ENCODE measurements around the gene ILRUN. TPM values are rescaled to one million over a fixed set of nuclear protein-coding genes. Genes with fewer than 3 reads are reported as not detected.
A peak's percentile ranks its signal among the peaks of the same experiment; 100 is the strongest.
"Not testable (repeated sequence)": the region's sequence is repeated elsewhere in the genome, so short reads cannot be mapped to it uniquely, and the experiment has no call there.

The ILRUN gene
- total RNA-seq, 1 donor from 2014 or later: 48.4 TPM

DNA sequence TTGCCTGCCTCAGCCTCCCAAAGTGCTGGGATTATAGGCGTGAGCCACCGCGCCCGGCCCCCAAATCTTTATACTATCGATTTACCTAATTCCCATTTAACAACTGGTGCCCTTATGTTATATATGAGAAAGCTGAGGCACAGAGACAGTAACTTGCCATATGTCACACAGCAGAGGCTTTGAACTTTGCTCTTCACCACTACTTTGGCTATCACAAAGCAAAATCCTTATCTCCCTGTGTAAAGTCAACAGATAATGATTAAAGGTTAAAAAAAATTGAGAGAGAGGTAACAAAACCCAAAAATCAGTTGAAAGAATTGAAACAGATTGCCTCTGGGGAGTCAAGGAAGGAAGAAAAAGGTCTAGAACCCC is 22.3 kb downstream of the ILRUN start:
- TF ChIP-seq, protein P1, sequence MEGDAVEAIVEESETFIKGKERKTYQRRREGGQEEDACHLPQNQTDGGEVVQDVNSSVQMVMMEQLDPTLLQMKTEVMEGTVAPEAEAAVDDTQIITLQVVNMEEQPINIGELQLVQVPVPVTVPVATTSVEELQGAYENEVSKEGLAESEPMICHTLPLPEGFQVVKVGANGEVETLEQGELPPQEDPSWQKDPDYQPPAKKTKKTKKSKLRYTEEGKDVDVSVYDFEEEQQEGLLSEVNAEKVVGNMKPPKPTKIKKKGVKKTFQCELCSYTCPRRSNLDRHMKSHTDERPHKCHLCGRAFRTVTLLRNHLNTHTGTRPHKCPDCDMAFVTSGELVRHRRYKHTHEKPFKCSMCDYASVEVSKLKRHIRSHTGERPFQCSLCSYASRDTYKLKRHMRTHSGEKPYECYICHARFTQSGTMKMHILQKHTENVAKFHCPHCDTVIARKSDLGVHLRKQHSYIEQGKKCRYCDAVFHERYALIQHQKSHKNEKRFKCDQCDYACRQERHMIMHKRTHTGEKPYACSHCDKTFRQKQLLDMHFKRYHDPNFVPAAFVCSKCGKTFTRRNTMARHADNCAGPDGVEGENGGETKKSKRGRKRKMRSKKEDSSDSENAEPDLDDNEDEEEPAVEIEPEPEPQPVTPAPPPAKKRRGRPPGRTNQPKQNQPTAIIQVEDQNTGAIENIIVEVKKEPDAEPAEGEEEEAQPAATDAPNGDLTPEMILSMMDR (IDR thresholded peaks at IDR 0.05): no peak
- no peak for TF ChIP-seq POLR2AphosphoS5 (IDR thresholded peaks at IDR 0.05; ENCODE audit: insufficient read depth in 1 of 2, low read depth in 1 of 2)
- no peak for TF ChIP-seq POLR2A (IDR thresholded peaks at IDR 0.05)
- H3K27ac ChIP-seq: no peak overlapping the region
- H3K4me3 ChIP-seq: no peak overlapping the region
- DNase-seq (ENCODE audit: extremely low spot score in 2 of 2): no peak
- H3K36me3 ChIP-seq: no peaks in the 10 kb centered on the region
- H3K9me3 ChIP-seq: no peaks in the 10 kb centered on the region
- intact Hi-C loops (cut with DNase I): no loop called here
- H3K4me1 ChIP-seq: peaks cover 36% of the 10 kb centered on the region
- no peaks in the 10 kb centered on the region for H3K27me3 ChIP-seq

DNA sequence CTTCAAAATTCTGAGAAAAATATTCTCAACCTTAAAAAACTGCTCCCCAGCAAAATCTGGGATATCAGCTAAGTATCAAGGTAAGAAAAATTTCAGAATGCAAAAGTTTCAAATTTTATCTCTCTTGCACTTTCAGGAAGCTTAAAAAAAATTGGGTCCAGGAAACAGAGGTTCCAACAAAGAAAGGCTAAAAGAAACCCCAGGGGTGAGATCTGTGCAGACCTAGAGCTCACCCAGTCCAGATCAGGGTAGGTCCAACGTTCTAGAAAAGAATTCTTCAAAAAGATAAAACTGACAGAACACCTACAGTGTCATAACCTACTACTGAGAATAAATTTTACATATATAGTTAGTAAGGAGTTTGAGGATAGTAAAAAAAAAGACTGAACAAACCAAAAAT is 23.5 kb downstream of the ILRUN start:
- Histone ChIP-seq H3K4me3 (no peak overlapping the region), H3K27ac (no peak overlapping the region), H3K9me3 (no peaks in the 10 kb centered on the region), H3K36me3 (no peaks in the 10 kb centered on the region), H3K4me1 (peaks cover 36% of the 10 kb centered on the region), H3K27me3 (no peaks in the 10 kb centered on the region)
- intact Hi-C loops (cut with DNase I): no loop called here
- no peak for DNase-seq (ENCODE audit: extremely low spot score in 2 of 2)
- TF ChIP-seq, protein P1 (IDR thresholded peaks at IDR 0.05): no peak
- no peak for TF ChIP-seq POLR2A (IDR thresholded peaks at IDR 0.05)
- TF ChIP-seq POLR2AphosphoS5 (IDR thresholded peaks at IDR 0.05; ENCODE audit: insufficient read depth in 1 of 2, low read depth in 1 of 2): no peak

DNA sequence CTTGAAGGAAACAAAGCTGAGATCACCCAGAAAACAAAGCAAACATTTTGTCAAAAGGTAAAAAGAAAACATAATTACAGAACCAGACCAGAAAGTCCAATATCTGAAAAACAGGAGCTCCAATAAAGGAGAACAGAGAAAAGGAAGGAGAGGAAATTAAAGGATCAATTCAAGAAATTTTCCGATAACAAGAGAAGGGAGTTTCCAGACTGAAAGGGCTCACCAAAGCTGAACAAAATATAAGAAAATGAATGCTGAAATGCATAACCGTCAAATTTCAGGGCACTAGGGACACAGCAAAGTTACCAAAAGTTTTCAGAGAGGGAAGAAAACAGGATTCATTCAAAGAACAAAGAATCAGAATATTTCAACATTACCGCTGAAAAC is 23.9 kb downstream of the ILRUN start:
- intact Hi-C loops (cut with DNase I): no loop called here
- Histone ChIP-seq H3K36me3 (no peaks in the 10 kb centered on the region), H3K4me1 (peaks cover 38% of the 10 kb centered on the region), H3K27me3 (no peaks in the 10 kb centered on the region), H3K9me3 (no peaks in the 10 kb centered on the region), H3K27ac (no peak overlapping the region), H3K4me3 (no peak overlapping the region)
- DNase-seq (ENCODE audit: extremely low spot score in 2 of 2): no peak
- TF ChIP-seq POLR2AphosphoS5 (IDR thresholded peaks at IDR 0.05; ENCODE audit: insufficient read depth in 1 of 2, low read depth in 1 of 2): no peak
- TF ChIP-seq, protein P1 (IDR thresholded peaks at IDR 0.05): no peak
- no peak for TF ChIP-seq POLR2A (IDR thresholded peaks at IDR 0.05)

DNA sequence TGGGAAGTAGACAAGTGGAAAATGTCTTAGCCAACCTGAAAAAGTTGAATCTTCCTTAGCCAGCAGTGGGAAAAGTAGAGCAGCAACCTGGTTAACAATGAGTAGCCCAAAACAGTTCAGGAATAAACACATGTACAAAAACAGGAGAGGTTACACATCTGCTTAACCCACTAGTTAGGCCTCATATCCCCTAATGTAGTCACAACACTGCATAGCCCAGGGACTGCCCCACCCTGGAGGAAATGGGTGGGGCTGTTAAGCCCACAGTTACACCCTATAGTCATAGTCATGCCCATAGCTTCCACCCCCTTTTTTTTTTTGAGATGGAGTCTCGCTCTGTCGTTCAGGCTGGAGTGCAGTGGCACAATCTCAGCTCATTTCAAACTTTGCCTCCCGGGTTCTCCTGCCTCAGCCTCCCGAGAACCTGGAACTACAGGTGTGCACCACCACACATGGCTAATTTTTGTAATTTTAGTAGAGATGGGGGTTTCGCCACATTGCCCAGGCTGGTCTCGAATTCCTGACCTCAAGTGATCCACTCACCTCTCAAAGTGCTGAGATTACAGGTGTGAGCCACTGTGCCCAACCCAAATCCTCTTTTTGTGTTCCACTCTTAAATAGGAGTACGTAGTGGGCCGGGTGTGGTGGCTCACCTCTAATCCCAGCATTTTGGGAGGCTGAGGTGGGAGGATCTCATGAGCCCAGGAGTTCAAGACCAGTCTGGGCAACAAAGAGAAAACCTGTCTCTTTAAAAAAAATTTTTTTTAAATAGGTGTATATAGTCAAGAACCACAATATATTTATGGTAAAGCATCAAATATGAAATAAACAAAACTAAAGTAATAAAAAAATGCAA is 24.5 kb downstream of the ILRUN start:
- no peak for DNase-seq (ENCODE audit: extremely low spot score in 2 of 2)
- Histone ChIP-seq H3K4me1 (peaks cover 44% of the 10 kb centered on the region), H3K27me3 (no peaks in the 10 kb centered on the region), H3K27ac (peak overlapping the region; percentile 43), H3K9me3 (no peaks in the 10 kb centered on the region), H3K36me3 (no peaks in the 10 kb centered on the region), H3K4me3 (no peak overlapping the region)
- intact Hi-C loops (cut with DNase I): no loop called here
- no peak for TF ChIP-seq POLR2A (IDR thresholded peaks at IDR 0.05)
- no peak for TF ChIP-seq POLR2AphosphoS5 (IDR thresholded peaks at IDR 0.05; ENCODE audit: insufficient read depth in 1 of 2, low read depth in 1 of 2)
- TF ChIP-seq, protein P1 (IDR thresholded peaks at IDR 0.05): no peak

DNA sequence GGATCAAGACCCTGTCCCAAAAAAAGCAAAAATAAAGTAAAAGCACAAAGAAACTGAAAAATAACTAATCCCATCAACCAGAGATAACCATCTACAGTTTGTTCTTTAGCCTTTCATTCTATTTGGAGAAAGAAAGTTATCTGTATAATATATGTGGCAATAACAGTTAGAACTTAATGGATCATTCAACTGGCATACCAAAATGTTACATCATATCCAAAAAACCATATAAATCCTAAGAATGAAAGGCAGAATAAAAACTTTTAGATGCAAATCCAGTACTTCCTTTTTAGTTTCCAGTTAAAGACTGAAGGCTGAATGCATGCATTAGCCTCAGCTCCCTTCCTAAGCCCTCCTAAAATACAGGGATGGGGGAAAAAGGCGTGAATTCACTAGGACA is 25.2 kb downstream of the ILRUN start:
- DNase-seq (ENCODE audit: extremely low spot score in 2 of 2): no peak
- Histone ChIP-seq H3K36me3 (no peaks in the 10 kb centered on the region), H3K27ac (peak overlapping the region; percentile 43), H3K4me1 (peaks cover 44% of the 10 kb centered on the region), H3K27me3 (no peaks in the 10 kb centered on the region), H3K4me3 (no peak overlapping the region), H3K9me3 (no peaks in the 10 kb centered on the region)
- intact Hi-C loops (cut with DNase I): no loop called here
- TF ChIP-seq POLR2AphosphoS5 (IDR thresholded peaks at IDR 0.05; ENCODE audit: insufficient read depth in 1 of 2, low read depth in 1 of 2): no peak
- TF ChIP-seq, protein P1 (IDR thresholded peaks at IDR 0.05): no peak

DNA sequence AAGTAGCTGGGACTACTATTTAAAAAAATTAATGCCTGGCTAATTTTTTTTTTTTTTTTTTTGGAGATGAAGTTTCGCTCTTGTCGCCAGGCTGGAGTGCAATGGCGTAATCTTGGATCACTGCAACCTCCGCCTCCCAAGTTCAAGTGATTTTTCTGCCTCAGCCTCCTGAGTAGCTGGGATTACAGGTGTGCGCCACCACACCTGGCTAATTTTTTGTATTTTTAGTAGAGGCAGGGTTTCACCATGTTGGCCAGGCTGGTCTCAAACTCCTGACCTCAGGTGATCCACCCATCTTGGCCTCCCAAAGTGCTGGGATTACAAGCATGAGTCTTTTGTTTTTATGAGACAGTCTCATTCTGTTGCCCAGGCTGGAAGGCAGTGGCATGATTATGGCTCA is 27.8 kb downstream of the ILRUN start:
- H3K27me3 ChIP-seq; DNase-seq (ENCODE audit: extremely low spot score in 2 of 2); intact Hi-C loops (cut with DNase I); H3K27ac ChIP-seq; H3K36me3 ChIP-seq; H3K4me3 ChIP-seq; H3K9me3 ChIP-seq: not testable (repeated sequence)
- peaks cover 46% of the 10 kb centered on the region for H3K4me1 ChIP-seq
